Ascending aorta (tissue), 2 donors: Measurements from ENCODE around the gene PPP1R1B. TPM values are rescaled to one million over a fixed set of nuclear protein-coding genes. Genes with fewer than 3 reads are reported as not detected.
A peak's percentile ranks its signal among the peaks of the same experiment; 100 is the strongest.

Experiments used
- DNase-seq, 2 donors: peaks; one replicate each; pipeline ENCODE4 v3.0.0-alpha.2; 2019; ENCODE audit warnings: low spot score in 2 of 2
- H3K27ac ChIP-seq, 2 donors: fragments of 200-600 bp; sonication (generic); one replicate each; pipeline ENCODE4 v1.5.1; 2016 to 2017; ENCODE audit warnings: mild to moderate bottlenecking in 1 of 2
- H3K27me3 ChIP-seq: fragments of 200-600 bp; sonication (generic); one replicate; pipeline ENCODE4 v1.5.1; 2017
- H3K36me3 ChIP-seq, 2 donors: fragments of 200-600 bp; sonication (generic); one replicate each; pipeline ENCODE4 v1.5.1; 2016
- H3K4me1 ChIP-seq, 2 donors: fragments of 200-600 bp; sonication (generic); one replicate each; pipeline ENCODE4 v1.5.1; 2016 to 2017; ENCODE audit warnings: mild to moderate bottlenecking in 1 of 2
- H3K4me3 ChIP-seq, 2 donors: fragments of 200-600 bp; sonication (generic); one replicate each; pipeline ENCODE4 v1.5.1; 2016 to 2017; ENCODE audit warnings: mild to moderate bottlenecking in 1 of 2
- H3K9me3 ChIP-seq, 2 donors: fragments of 200-600 bp; sonication (generic); one replicate each; pipeline ENCODE4 v1.5.1; 2016
- intact Hi-C: fragments of 100-400 bp; cut with DNase I; formaldehyde crosslinking; loops from one replicate; pipeline ENCODE4 v1.15.1; 2023
- total RNA-seq: library from RNA; depleted of rRNA; stranded (reverse); fragments of >200 nt; gene quantifications from one replicate; pipeline ENCODE4 v1.1.0, GENCODE V29; 2016
- TF ChIP-seq, protein P1 (sequence below), 3 experiments: fragments of 200-600 bp in 2 of 3; fragments of 450-650 bp in 1 of 3; sonication (generic) in 2 of 3; IDR thresholded peaks; one replicate each; pipeline ENCODE4 v1.5.1; 2016 to 2019; ENCODE audit warnings: antibody characterized with exemption in 3 of 3, mild to moderate bottlenecking in 1 of 3, moderate library complexity in 1 of 3

PPP1R1B gene
- total RNA-seq, 1 donor from 2014 or later = 2.4 TPM

- peak in 1 of 2 donors; percentile 60 for DNase-seq
- Histone ChIP-seq H3K4me1 (peaks cover 7 to 13% of the 10 kb centered on the region in 2 donors), H3K9me3 (no peaks in the 10 kb centered on the region), H3K27ac (no peak overlapping the region), H3K4me3 (no peak overlapping the region), H3K36me3 (no peaks in the 10 kb centered on the region), H3K27me3 (peaks cover 12% of the 10 kb centered on the region)
- TF ChIP-seq, protein P1, sequence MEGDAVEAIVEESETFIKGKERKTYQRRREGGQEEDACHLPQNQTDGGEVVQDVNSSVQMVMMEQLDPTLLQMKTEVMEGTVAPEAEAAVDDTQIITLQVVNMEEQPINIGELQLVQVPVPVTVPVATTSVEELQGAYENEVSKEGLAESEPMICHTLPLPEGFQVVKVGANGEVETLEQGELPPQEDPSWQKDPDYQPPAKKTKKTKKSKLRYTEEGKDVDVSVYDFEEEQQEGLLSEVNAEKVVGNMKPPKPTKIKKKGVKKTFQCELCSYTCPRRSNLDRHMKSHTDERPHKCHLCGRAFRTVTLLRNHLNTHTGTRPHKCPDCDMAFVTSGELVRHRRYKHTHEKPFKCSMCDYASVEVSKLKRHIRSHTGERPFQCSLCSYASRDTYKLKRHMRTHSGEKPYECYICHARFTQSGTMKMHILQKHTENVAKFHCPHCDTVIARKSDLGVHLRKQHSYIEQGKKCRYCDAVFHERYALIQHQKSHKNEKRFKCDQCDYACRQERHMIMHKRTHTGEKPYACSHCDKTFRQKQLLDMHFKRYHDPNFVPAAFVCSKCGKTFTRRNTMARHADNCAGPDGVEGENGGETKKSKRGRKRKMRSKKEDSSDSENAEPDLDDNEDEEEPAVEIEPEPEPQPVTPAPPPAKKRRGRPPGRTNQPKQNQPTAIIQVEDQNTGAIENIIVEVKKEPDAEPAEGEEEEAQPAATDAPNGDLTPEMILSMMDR (IDR thresholded peaks at IDR 0.05) = no peak
- intact Hi-C loops = loop anchor here (1.0 kb wide), 5 partner anchors 12 to 132 kb away; partner anchors contain the start of gene MIEN1
Observed at GRCh38 chr17:39622380-39623006, 4.3 kb upstream of the PPP1R1B start.

DNA sequence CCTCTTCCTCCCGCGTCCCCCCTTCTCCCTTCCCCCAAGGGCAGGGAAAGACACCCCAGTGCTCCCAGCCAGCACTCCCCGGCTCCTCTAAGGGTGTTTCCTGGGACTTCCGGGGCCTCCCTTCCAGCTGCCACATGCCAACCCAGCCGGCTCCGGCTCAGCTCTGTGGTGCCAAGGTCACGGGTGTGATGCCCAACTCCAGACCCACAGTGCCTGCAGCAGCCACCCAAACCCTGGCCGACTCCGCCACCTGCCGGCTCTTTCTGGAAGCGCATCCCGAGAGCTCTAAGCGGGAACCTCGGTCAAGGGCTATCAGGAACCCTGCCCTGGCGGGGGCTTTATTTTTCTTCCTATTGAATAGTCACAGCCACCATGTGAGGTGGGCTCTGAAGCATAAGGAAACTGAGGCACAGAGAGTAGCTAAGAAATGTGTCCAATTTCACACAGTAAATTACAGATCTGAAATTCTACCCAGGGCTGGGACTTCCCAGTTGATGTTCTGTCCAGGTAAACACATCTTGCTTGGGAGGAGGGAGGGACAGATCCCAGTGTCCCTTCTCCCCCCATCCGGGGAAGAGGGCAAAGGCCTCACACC lies 3.3 kb upstream of the PPP1R1B start:
- Histone ChIP-seq H3K4me3 (no peak overlapping the region), H3K4me1 (peaks cover 7 to 13% of the 10 kb centered on the region in 2 donors), H3K27me3 (peaks cover 13% of the 10 kb centered on the region), H3K9me3 (no peaks in the 10 kb centered on the region), H3K27ac (no peak overlapping the region), H3K36me3 (no peaks in the 10 kb centered on the region)
- TF ChIP-seq, protein P1 (IDR thresholded peaks at IDR 0.05) = peak; percentile 80 to 95 (median 93)
- peak; percentile 42 to 91 for DNase-seq
- intact Hi-C loops = loop anchor here (1.0 kb wide), 2 partner anchors 11 to 75 kb away; no protein-coding TSS in a partner anchor

DNA sequence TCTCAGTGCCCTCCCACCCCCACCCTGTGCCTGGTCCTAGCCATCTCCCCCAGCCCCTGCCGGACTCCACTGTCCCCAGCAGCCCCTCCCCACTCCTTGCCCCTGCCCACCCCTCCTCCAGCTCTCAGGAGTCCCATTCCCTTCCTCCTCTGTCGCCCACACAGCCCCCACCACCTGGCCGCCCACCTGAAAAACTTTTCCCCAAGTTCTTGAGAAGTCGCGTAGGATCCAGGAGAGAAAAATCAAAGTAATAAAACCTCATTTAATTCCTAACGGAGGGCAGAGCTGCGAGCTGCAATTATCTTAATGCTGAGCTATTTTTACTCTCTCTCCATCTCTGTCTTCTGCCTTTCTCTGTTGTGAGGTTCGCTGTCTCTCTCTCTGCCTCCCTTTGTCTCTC lies 2.4 kb upstream of the PPP1R1B start:
- Histone ChIP-seq H3K4me3 (no peak overlapping the region), H3K27ac (no peak overlapping the region), H3K9me3 (no peaks in the 10 kb centered on the region), H3K4me1 (peaks cover 7 to 13% of the 10 kb centered on the region in 2 donors), H3K36me3 (no peaks in the 10 kb centered on the region), H3K27me3 (peaks cover 13% of the 10 kb centered on the region)
- TF ChIP-seq, protein P1 (IDR thresholded peaks at IDR 0.05) = no peak
- intact Hi-C loops = no loop called here
- DNase-seq = no peak

GRCh38 chr17:39625198-39625785 lies 1.5 kb upstream of the PPP1R1B start:
- Histone ChIP-seq H3K9me3 (no peaks in the 10 kb centered on the region), H3K4me1 (peaks cover 7 to 13% of the 10 kb centered on the region in 2 donors), H3K36me3 (no peaks in the 10 kb centered on the region), H3K4me3 (no peak overlapping the region), H3K27me3 (peaks cover 13% of the 10 kb centered on the region), H3K27ac (no peak overlapping the region)
- TF ChIP-seq, protein P1 (IDR thresholded peaks at IDR 0.05) = no peak
- peak in 1 of 2 donors; percentile 57 for DNase-seq
- intact Hi-C loops = no loop called here

GRCh38 chr17:39627047-39627711 lies 427 bp downstream of the PPP1R1B start:
- H3K9me3 ChIP-seq = no peaks in the 10 kb centered on the region
- intact Hi-C loops = no loop called here
- peaks cover 7 to 13% of the 10 kb centered on the region in 2 donors for H3K4me1 ChIP-seq
- no peak overlapping the region for H3K27ac ChIP-seq
- H3K4me3 ChIP-seq = peak overlapping the region; percentile 22 to 38
- H3K36me3 ChIP-seq = no peaks in the 10 kb centered on the region
- peaks cover 13% of the 10 kb centered on the region for H3K27me3 ChIP-seq
- DNase-seq = no peak
- TF ChIP-seq, protein P1 (IDR thresholded peaks at IDR 0.05) = no peak
